GM23338 (cell line): ENCODE measurements around the gene LYPD5. TPM values are rescaled to one million over a fixed set of nuclear protein-coding genes. Genes with fewer than 3 reads are reported as not detected.

Experiments used
- ATAC-seq: fragments of 200-7000 bp; cut with Tn5 transposase; 3 replicates; pipeline ENCODE4 v1.9.1; 2020
- DNase-seq: peaks from one replicate; pipeline ENCODE4 v3.0.0-alpha.2; 2015; ENCODE audit warnings: low spot score
- H2AFZ ChIP-seq: fragments of 200-600 bp; sonication (generic); 2 replicates; pipeline ENCODE4 v1.8.0; 2016; ENCODE audit warnings: antibody characterized with exemption, mild to moderate bottlenecking, moderate library complexity
- H3F3A ChIP-seq: fragments of 200-600 bp; sonication (generic); replicated peaks from 2 replicates; pipeline ENCODE4 v1.8.0; 2017; ENCODE audit warnings: antibody characterized with exemption, mixed run types, low read depth
- H3K27ac ChIP-seq: fragments of 200-600 bp; sonication (generic); 2 replicates; pipeline ENCODE4 v1.6.1; 2016; ENCODE audit warnings: low read depth
- H3K27me3 ChIP-seq: fragments of 200-600 bp; sonication (generic); 2 replicates; pipeline ENCODE4 v1.8.0; 2016; ENCODE audit warnings: mild to moderate bottlenecking, mixed run types, moderate library complexity; ENCODE audit not compliant: insufficient read depth
- H3K36me3 ChIP-seq: fragments of 200-600 bp; sonication (generic); 2 replicates; pipeline ENCODE4 v1.8.0; 2016; ENCODE audit warnings: mild to moderate bottlenecking; ENCODE audit not compliant: insufficient read depth
- H3K4me1 ChIP-seq: fragments of 200-600 bp; sonication (generic); 2 replicates; pipeline ENCODE4 v1.8.0; 2016; ENCODE audit warnings: mild to moderate bottlenecking, moderate library complexity; ENCODE audit not compliant: insufficient read depth
- H3K4me2 ChIP-seq: fragments of 200-600 bp; sonication (generic); 2 replicates; pipeline ENCODE4 v1.7.1; 2017; ENCODE audit warnings: mixed run types
- H3K4me3 ChIP-seq: fragments of 200-600 bp; sonication (generic); 2 replicates; pipeline ENCODE4 v1.6.1; 2016; ENCODE audit warnings: mixed run types
- H3K79me2 ChIP-seq: fragments of 200-600 bp; sonication (generic); replicated peaks from 2 replicates; pipeline ENCODE4 v1.8.0; 2017; ENCODE audit warnings: mild to moderate bottlenecking; ENCODE audit not compliant: insufficient read depth
- H3K9me2 ChIP-seq: fragments of 200-600 bp; sonication (generic); 2 replicates; pipeline ENCODE4 v1.8.0; 2017; ENCODE audit not compliant: insufficient read depth
- H4K20me1 ChIP-seq: fragments of 200-600 bp; sonication (generic); replicated peaks from 2 replicates; pipeline ENCODE4 v1.8.0; 2017; ENCODE audit warnings: mild to moderate bottlenecking; ENCODE audit not compliant: insufficient read depth
- H3K27ac Mint-ChIP-seq: 2 replicates; pipeline ENCODE4 v1.8.0; 2020; ENCODE audit warnings: inconsistent platforms, mild to moderate bottlenecking, moderate library complexity, mixed read lengths
- H3K27me3 Mint-ChIP-seq: 3 replicates; pipeline ENCODE4 v1.8.0; 2022; ENCODE audit warnings: low read depth, mild to moderate bottlenecking, moderate library complexity, mixed read lengths, inconsistent platforms; ENCODE audit not compliant: insufficient read depth, poor library complexity
- H3K36me3 Mint-ChIP-seq: 3 replicates; pipeline ENCODE4 v1.8.0; 2021; ENCODE audit warnings: low read depth, mild to moderate bottlenecking, inconsistent platforms, moderate library complexity, mixed read lengths
- H3K4me1 Mint-ChIP-seq: 3 replicates; pipeline ENCODE4 v1.8.0; 2020; ENCODE audit warnings: mild to moderate bottlenecking, inconsistent platforms, mixed read lengths
- H3K4me3 Mint-ChIP-seq: 3 replicates; pipeline ENCODE4 v1.8.0; 2021; ENCODE audit warnings: moderate library complexity, mild to moderate bottlenecking, inconsistent platforms, mixed read lengths
- H3K9me3 Mint-ChIP-seq: 3 replicates; pipeline ENCODE4 v1.8.0; 2020; ENCODE audit warnings: moderate library complexity, mild to moderate bottlenecking, inconsistent platforms, mixed read lengths
- CREB1 ChIP-seq: fragments of 250-450 bp; sonication (Bioruptor Pico); IDR thresholded peaks from 2 replicates; pipeline ENCODE4 v1.5.0; 2020; ENCODE audit warnings: low read depth, mild to moderate bottlenecking, moderate library complexity
- CTCF ChIP-seq, 2 experiments: fragments of 200-600 bp in 1 of 2; sonication (generic) in 1 of 2; conservative IDR thresholded peaks; 2 replicates each; pipeline versions ENCODE4 v1.5.1 to v1.6.1; 2016 to 2017; ENCODE audit warnings: antibody characterized with exemption in 2 of 2, low read depth in 2 of 2, mild to moderate bottlenecking in 2 of 2, moderate library complexity in 1 of 2
- ETS1 ChIP-seq: IDR thresholded peaks from 2 replicates; pipeline ENCODE4 v1.6.1; 2016; ENCODE audit warnings: antibody characterized with exemption
- EZH2 ChIP-seq: fragments of 200-600 bp; sonication (generic); IDR thresholded peaks from one replicate; pipeline ENCODE4 v1.8.0; 2017; ENCODE audit warnings: antibody characterized with exemption, mild to moderate bottlenecking, low read depth; ENCODE audit not compliant: unreplicated experiment
- EZH2phosphoT487 ChIP-seq: fragments of 200-600 bp; sonication (generic); IDR thresholded peaks from one replicate; pipeline ENCODE4 v1.8.1; 2018; ENCODE audit warnings: antibody characterized with exemption; ENCODE audit not compliant: unreplicated experiment
- JUNB ChIP-seq: IDR thresholded peaks from one replicate; pipeline ENCODE4 v1.6.1; 2016; ENCODE audit warnings: antibody characterized with exemption; ENCODE audit not compliant: unreplicated experiment
- NANOG ChIP-seq: IDR thresholded peaks from 2 replicates; pipeline ENCODE4 v1.6.1; 2016; ENCODE audit warnings: antibody characterized with exemption, borderline replicate concordance
- POLR2AphosphoS5 ChIP-seq: IDR thresholded peaks from 2 replicates; pipeline ENCODE4 v1.6.1; 2016; ENCODE audit warnings: antibody characterized with exemption, low read depth
- REST ChIP-seq: IDR thresholded peaks from one replicate; pipeline ENCODE4 v1.6.1; 2018; ENCODE audit warnings: antibody characterized with exemption; ENCODE audit not compliant: unreplicated experiment
- STAT1 ChIP-seq: IDR thresholded peaks from one replicate; pipeline ENCODE4 v1.6.1; 2016; ENCODE audit warnings: antibody characterized with exemption; ENCODE audit not compliant: unreplicated experiment
- ZNF114 ChIP-seq: fragments of 250-450 bp; sonication (Bioruptor Pico); IDR thresholded peaks from 2 replicates; pipeline ENCODE4 v1.5.0; 2020; ENCODE audit warnings: mild to moderate bottlenecking, moderate library complexity
- ZNF331 ChIP-seq: fragments of 250-450 bp; sonication (Bioruptor Pico); IDR thresholded peaks from 2 replicates; pipeline ENCODE4 v1.5.0; 2020; ENCODE audit warnings: low read depth, mild to moderate bottlenecking, moderate library complexity
- polyA plus RNA-seq: library from polyadenylated mRNA; unstranded; fragments of >200 nt; fragmentation: Nextera tagmentation; extraction: Ambion mirVana; gene quantifications from 2 replicates; pipeline ENCODE4 v1.2.1, GENCODE V29; 2016
- total RNA-seq: library from RNA; depleted of rRNA; stranded (reverse); fragments of >200 nt; shearing (Covaris generic); gene quantifications from 2 replicates; pipeline ENCODE4 v1.2.3, GENCODE V29; 2014

The LYPD5 gene
- total and polyA plus RNA-seq, 2 experiments from 2014 or later: 1.1 to 1.5 TPM

- Histone ChIP-seq H3K9me2 (no peaks in the 10 kb centered on the region), H3K27ac (no peak overlapping the region), H3K4me2 (no peak overlapping the region), H4K20me1 (no peaks in the 10 kb centered on the region), H3K79me2 (no peaks in the 10 kb centered on the region), H3K4me1 (no peaks in the 10 kb centered on the region; the same call in 1 of the 2 replicates), H3K27me3 (no peaks in the 10 kb centered on the region), H3K36me3 (no peaks in the 10 kb centered on the region), H2AFZ (no peak overlapping the region), H3F3A (no peaks in the 10 kb centered on the region), H3K4me3 (no peak overlapping the region)
- H3K4me3 Mint-ChIP-seq: no peak overlapping the region
- DNase-seq (no peak), ATAC-seq (no peak)
- H3K27me3 Mint-ChIP-seq: peaks cover 10% of the 10 kb centered on the region
- no peak for TF ChIP-seq CTCF (conservative IDR thresholded peaks at IDR 0.05; ENCODE audit: low read depth in 2 of 2)
- TF ChIP-seq POLR2AphosphoS5: no peak
- TF ChIP-seq ZNF331 (CRISPR knock-in tag): no peak
- no peaks in the 10 kb centered on the region for H3K9me3 Mint-ChIP-seq
- no peaks in the 10 kb centered on the region for H3K36me3 Mint-ChIP-seq
- H3K4me1 Mint-ChIP-seq: peaks cover 22% of the 10 kb centered on the region
- no peak overlapping the region for H3K27ac Mint-ChIP-seq
Measured at GRCh38 chr19:43762814-43763213, 39.4 kb downstream of the LYPD5 start.

GRCh38 chr19:43760941-43761340 lies 41.3 kb downstream of the LYPD5 start:
- Histone ChIP-seq H3K36me3 (no peaks in the 10 kb centered on the region), H3K27me3 (no peaks in the 10 kb centered on the region), H4K20me1 (no peaks in the 10 kb centered on the region), H3K4me1 (no peaks in the 10 kb centered on the region; the same call in 1 of the 2 replicates), H3K4me3 (no peak overlapping the region), H3K27ac (no peak overlapping the region), H3F3A (no peaks in the 10 kb centered on the region), H2AFZ (no peak overlapping the region), H3K9me2 (no peaks in the 10 kb centered on the region), H3K4me2 (no peak overlapping the region), H3K79me2 (0 out of 2 replicates have a peak, but pooled peaks cover 4% of the 10 kb centered on the region)
- ATAC-seq (no peak), DNase-seq (no peak)
- no peak overlapping the region for H3K4me3 Mint-ChIP-seq
- peaks cover 15% of the 10 kb centered on the region for H3K4me1 Mint-ChIP-seq
- peaks cover 10% of the 10 kb centered on the region; the same call in 2 of the 3 replicates for H3K36me3 Mint-ChIP-seq
- H3K9me3 Mint-ChIP-seq: no peaks in the 10 kb centered on the region
- H3K27me3 Mint-ChIP-seq: peaks cover 10% of the 10 kb centered on the region
- H3K27ac Mint-ChIP-seq: no peak overlapping the region
- TF ChIP-seq REST (no peak), EZH2 (no peak), STAT1 (no peak), JUNB (no peak), ZNF114 (CRISPR knock-in tag) (no peak), ETS1 (no peak), EZH2phosphoT487 (no peak), NANOG (no peak), CREB1 (CRISPR knock-in tag) (no peak)
